Measurements from ENCODE around the gene PLA2R1. TPM values are rescaled to one million over a fixed set of nuclear protein-coding genes. Genes with fewer than 3 reads are reported as not detected.
A peak's percentile ranks its signal among the peaks of the same experiment; 100 is the strongest.

Gene PLA2R1
- total and polyA plus RNA-seq, 8 donors = 0.31 to 6.8 (median 3.3) TPM

- intact Hi-C loops (cut with DNase I; ENCODE audit: low total_unique reads) = no loop called here
- Histone ChIP-seq H3K9me3 (peaks cover 0 to 7% (median 3%) of the 10 kb centered on the region in 4 donors), H3K27me3 (no peaks in the 10 kb centered on the region), H3K4me3 (no peak overlapping the region), H3K36me3 (peaks cover 0 to 17% (median 14%) of the 10 kb centered on the region in 4 donors), H3K27ac (no peak overlapping the region), H3K4me1 (peaks cover 0 to 12% (median 4%) of the 10 kb centered on the region in 4 donors)
- no peak for DNase-seq
- TF ChIP-seq EP300 (IDR thresholded peaks at IDR 0.05) (no peak), POLR2AphosphoS5 (IDR thresholded peaks at IDR 0.05) (no peak), POLR2A (IDR thresholded peaks at IDR 0.05) (no peak), CTCF (IDR thresholded peaks at IDR 0.05) (no peak)
- 67 to 90% (median 88%) methylated on average over 3 of the region's 3 CpGs for WGBS, 5 donors
Observed at GRCh38 chr2:159985656-159986055, 76.8 kb downstream of the PLA2R1 start.

GRCh38 chr2:159984034-159984433 is 78.4 kb downstream of the PLA2R1 start:
- peaks cover 0 to 7% (median 3%) of the 10 kb centered on the region in 4 donors for H3K9me3 ChIP-seq
- no peak overlapping the region for H3K4me3 ChIP-seq
- TF ChIP-seq POLR2A (IDR thresholded peaks at IDR 0.05) (no peak), POLR2AphosphoS5 (IDR thresholded peaks at IDR 0.05) (no peak), EP300 (IDR thresholded peaks at IDR 0.05) (no peak), CTCF (IDR thresholded peaks at IDR 0.05) (no peak)
- intact Hi-C loops (cut with DNase I; ENCODE audit: low total_unique reads) = no loop called here
- peaks cover 0 to 12% (median 4%) of the 10 kb centered on the region in 4 donors for H3K4me1 ChIP-seq
- H3K27me3 ChIP-seq = no peaks in the 10 kb centered on the region
- DNase-seq = no peak
- no peak overlapping the region for H3K27ac ChIP-seq
- peaks cover 0 to 17% (median 14%) of the 10 kb centered on the region in 4 donors for H3K36me3 ChIP-seq

- peak in 1 of 2 donors; percentile 46 for DNase-seq
- TF ChIP-seq CTCF (IDR thresholded peaks at IDR 0.05) (no peak), POLR2A (IDR thresholded peaks at IDR 0.05) (no peak), POLR2AphosphoS5 (IDR thresholded peaks at IDR 0.05) (no peak), EP300 (IDR thresholded peaks at IDR 0.05) (no peak)
- peaks cover 0 to 7% (median 3%) of the 10 kb centered on the region in 4 donors for H3K9me3 ChIP-seq
Observed at GRCh38 chr2:159982842-159983785, 79.3 kb downstream of the PLA2R1 start.

GRCh38 chr2:159982270-159982669 is 80.1 kb downstream of the PLA2R1 start:
- H3K9me3 ChIP-seq = peaks cover 0 to 7% (median 3%) of the 10 kb centered on the region in 4 donors
- H3K36me3 ChIP-seq = peaks cover 0 to 17% (median 13%) of the 10 kb centered on the region in 4 donors
- H3K27me3 ChIP-seq = no peaks in the 10 kb centered on the region
- H3K4me3 ChIP-seq = no peak overlapping the region
- intact Hi-C loops (cut with DNase I; ENCODE audit: low total_unique reads) = no loop called here
- WGBS, 5 donors = 31 to 50% (median 42%) methylated on average over 3 of the region's 3 CpGs
- no peak for TF ChIP-seq CTCF (IDR thresholded peaks at IDR 0.05)
- H3K27ac ChIP-seq = no peak overlapping the region
- DNase-seq = peak in 1 of 2 donors; percentile 21
- H3K4me1 ChIP-seq = peaks cover 0 to 12% (median 4%) of the 10 kb centered on the region in 4 donors

More at GRCh38 chr2:159982842-159983785, 79.3 kb downstream of the PLA2R1 start:
- Histone ChIP-seq H3K4me1 (peaks cover 0 to 12% (median 4%) of the 10 kb centered on the region in 4 donors), H3K4me3 (no peak overlapping the region), H3K27me3 (no peaks in the 10 kb centered on the region), H3K36me3 (peaks cover 0 to 17% (median 14%) of the 10 kb centered on the region in 4 donors), H3K27ac (no peak overlapping the region)
- intact Hi-C loops (cut with DNase I; ENCODE audit: low total_unique reads) = no loop called here
- 62 to 71% (median 67%) methylated on average over 7 of the region's 7 CpGs for WGBS, 5 donors
